ENCODE results near the gene TMIGD2. TPM values are rescaled to one million over a fixed set of nuclear protein-coding genes. Genes with fewer than 3 reads are reported as not detected.

The TMIGD2 gene, protein sequence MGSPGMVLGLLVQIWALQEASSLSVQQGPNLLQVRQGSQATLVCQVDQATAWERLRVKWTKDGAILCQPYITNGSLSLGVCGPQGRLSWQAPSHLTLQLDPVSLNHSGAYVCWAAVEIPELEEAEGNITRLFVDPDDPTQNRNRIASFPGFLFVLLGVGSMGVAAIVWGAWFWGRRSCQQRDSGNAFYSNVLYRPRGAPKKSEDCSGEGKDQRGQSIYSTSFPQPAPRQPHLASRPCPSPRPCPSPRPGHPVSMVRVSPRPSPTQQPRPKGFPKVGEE
- total RNA-seq, result 0.36 TPM in 1 of 2 replicates, not detected in the other

DNA sequence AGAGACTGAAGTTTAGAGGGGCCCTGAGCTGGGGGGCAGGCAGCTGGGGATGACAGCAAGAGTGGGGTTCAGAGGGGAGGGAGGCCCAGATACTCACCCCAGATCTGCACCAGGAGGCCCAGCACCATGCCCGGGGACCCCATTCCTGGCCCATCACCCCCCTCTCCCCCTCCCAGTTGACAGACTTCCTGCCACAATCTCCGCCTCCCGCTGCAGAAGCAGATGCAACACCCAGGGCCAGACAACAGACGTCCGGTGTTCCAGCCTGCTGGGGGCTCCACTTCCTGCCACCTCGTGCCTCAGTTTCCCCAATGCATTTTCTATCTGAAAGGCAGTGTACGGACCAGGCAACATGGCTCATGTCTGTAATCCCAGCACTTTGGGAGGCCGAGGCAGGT lies at the start of gene TMIGD2:
Gene TMIGD2, minus strand, starts transcription at position 147 of the 398 bp plus-strand sequence. Its CDS starts 4 bp downstream, at position 143.

DNA sequence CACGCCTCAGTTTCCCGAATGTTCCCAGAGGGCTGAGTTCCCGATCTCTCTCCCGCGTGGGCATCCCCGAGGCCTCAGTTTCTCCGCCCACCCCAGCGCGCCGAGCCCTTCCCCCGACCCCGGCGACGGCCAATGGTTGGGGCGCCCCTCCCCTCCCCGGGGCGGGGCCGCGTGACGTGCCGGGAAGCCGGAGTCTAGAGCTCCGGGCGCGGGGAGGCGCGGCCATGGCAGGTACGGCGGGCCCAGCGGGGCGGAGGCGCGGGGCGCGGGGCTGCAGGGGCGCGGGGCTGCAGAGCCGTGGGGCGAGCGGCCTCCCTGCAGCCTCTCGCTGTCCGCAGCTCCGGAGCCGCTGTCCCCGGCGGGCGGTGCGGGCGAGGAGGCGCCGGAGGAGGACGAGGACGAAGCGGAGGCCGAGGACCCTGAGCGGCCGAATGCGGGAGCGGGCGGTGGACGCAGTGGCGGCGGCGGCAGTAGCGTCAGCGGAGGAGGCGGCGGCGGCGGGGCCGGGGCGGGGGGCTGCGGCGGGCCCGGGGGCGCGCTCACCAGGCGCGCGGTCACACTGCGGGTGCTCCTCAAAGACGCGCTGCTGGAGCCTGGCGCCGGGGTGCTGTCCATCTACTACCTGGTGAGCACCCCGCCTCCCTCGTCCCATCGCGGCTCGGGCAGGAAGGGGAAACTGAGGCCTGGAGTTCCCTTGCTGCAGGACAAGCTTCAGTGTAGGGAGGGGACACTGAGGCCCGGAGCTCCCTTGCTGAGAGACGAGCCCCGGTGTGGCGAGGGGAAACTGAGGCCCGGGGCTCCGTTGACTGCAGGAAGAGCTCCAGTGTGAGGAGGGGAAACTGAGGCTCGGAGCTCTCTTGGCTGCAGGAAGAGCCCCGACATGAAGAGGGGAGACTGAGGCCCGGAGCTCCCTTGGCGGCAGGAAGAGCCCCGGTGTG lies 41.5 kb upstream of the TMIGD2 start, which contains the start of gene MPND:
Gene MPND, plus strand, starts transcription at position 193 of the 938 bp plus-strand sequence. Its CDS starts 32 bp downstream, at position 225.

DNA sequence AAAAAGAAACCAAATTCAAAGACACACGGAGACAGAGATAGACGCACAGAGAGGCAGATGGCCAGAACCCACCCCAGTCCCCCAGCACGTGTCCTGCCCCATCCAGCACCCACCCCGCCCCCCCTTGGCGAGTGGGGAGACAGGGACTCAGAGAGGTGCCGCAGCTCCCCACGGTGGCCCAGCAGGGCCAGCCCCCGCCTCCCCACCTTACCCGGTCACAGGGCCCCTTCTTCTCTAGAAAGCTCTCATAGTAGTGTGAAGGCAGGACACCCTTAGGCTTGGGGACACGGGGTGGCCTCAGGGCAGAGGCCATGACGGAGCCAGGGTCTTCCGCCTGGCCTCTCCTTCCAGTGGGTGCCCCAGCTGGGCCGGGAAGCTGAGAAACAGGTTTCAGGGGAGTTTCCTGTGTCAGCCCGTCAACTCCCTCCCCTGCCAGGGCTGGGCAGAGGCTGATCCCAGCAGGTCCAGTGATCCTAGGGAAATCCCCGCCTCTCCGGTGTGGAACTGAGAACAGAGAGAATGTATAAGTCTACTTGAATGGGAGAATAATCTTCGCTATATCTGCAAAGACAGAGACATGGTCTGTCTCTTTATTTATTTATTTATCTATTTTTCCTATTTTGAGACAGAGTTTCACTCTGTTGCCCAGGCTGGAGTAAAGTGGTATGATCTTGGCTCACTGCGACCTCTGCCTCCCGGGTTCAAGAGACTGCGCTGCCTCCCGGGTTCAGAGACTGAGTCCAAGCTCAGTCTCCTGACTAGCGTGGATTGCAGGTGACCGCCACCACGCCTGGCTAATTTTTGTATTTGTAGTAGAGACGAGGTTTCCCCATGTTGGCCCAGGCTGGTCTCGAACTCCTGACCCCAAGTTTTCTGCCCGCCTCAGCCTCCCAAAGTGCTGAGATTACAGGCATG lies 36.5 kb upstream of the TMIGD2 start, which contains the start of gene STAP2:
Gene STAP2, minus strand, starts transcription at position 387 of the 915 bp plus-strand sequence. Its CDS starts 74 bp downstream, at position 313.

DNA sequence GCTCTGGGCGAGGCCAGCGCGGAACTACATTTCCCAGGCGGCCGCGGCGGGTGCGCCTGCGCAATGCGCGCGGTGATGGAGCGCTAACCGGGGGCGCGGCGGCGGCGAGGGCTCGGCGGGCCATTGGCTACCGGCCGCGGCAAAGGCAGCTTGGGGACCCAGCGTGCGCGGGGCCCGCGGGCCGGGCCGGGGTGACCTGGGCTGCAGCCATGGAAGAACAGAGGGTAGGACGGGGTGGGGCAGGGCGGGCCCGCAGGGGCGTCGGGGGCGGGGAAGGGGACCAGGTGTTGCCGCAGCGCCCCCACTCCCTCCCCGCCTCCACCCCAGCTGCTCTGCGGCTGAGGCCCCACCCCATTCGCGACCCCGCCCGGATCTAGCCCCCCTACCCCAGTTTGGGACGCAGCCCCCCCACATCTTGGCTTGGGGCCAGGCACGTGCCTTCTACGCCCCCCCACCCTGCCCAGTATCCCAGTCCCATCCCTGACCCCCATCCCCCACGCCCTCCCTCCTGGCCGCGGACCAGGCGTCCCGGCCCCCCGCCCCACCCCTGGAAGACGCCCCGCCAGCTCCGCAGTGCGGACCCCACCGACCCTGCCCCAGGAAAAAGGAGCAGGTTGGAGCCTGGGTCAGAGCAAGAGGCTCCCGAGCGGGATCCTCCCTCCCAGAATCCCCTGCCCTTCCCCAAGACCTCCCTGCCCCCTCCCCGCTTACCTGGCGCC lies 2.5 kb upstream of the TMIGD2 start, which contains the start of gene FSD1:
Gene FSD1, plus strand, starts transcription at position 61 of the 719 bp plus-strand sequence. Its CDS starts 149 bp downstream, at position 210.

DNA sequence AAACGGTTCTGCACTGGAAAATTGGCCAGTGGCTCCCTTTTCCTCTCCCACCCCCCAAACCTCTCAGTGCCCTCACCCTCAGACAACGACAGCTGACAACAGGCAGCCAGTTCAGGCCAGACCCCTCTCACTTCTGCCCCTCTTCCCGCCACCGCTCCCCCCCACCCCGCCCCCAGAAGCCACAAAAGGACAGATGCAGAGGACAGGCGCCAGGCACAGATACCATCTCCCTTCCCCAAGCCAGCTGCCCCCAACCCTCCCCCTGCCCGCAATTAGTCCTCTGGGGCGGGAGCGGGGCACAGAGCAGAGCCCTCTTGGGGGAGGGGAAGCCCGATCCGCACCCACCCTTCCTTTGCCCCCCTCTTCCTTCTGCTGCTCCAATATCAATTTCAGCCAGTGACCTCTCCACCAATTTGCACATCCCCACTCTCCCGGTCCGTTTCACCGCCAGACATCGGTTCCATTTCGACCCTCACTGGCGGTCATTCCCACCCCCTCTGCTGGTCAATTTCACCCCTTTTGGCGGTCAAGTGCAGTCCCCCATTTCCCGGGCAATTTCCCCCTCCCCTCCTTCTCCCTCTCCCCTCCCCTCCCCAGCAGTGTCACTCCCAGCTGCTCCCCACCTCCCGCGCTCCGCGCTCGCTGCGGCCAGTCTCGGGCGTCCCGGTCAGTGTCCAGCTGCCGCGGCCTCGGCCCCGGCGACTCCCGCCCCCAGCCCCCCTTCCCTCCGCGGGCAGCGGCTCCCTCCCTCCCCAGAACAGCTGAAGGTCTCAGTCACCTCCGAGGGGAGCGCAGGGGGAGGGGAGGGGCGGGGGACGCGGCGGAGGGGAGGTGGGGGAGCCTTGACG lies 23.5 kb downstream of the TMIGD2 start, which contains the start of gene SHD:
Gene SHD, plus strand, starts transcription at position 848 of the 848 bp plus-strand sequence. CDS start 798 bp downstream, outside the sequence.

DNA sequence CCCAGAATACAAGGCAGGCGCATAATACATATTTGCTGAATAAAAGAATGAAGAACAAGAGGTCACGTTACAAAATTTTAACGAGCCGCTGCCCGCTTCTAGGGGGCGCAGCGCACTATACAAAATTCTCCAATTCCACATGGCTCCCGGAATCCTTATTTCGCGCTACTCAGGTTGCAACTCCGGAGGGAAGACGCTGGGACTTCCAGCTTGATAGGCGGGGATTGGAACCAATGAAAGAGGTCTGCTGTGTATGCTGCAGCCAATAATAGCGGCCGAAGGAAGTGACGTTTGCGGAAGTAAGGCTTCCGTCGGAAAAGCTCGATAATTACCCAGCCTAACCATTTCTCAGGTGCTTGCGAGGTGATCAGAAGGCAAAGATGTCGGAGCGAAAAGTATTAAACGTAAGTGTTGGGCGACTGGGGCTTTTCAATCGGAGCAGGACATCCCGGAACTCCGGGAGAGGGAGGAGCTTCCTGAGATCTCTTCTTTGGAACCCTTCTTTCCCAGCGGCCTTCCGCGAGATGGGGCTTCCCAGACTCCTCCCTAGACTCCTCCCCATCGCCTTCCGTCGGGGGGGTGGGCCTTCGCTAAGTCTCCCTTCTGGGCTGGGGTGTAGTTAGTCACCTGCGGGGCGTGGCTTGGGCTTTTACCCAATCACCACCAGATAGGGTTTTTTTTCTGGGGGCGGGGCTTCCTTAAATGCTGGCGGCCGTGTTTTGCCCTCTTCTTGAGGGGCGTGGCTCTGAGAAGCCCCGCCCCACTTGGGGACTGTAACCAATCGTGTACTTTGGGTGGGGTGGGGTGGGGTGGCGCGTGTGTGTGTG lies 55.2 kb downstream of the TMIGD2 start, which contains the start of gene YJU2:
Gene YJU2, plus strand, starts transcription at position 314 of the 827 bp plus-strand sequence. Its CDS starts 67 bp downstream, at position 381.

Other genes with a start within 250 kb of the TMIGD2 start
- 53.7 and 60.8 TPM in 2 replicates for gene ZBTB7A, start 235.5 kb downstream of the TMIGD2 start, total RNA-seq
- gene MAP2K2, start 178.3 kb downstream of the TMIGD2 start, total RNA-seq, result 150 and 156 TPM in 2 replicates
- not detected in 2 replicates for gene CREB3L3, start 148.8 kb downstream of the TMIGD2 start, total RNA-seq
- 11.4 and 14.9 TPM in 2 replicates for gene SIRT6, start 119.8 kb downstream of the TMIGD2 start, total RNA-seq
- 0.49 and 0.61 TPM in 2 replicates for gene ANKRD24, start 119.7 kb downstream of the TMIGD2 start, total RNA-seq
- gene EBI3, start 72.9 kb downstream of the TMIGD2 start, total RNA-seq, result not detected in 2 replicates
- 16.6 and 19.6 TPM in 2 replicates for gene YJU2, start 55.3 kb downstream of the TMIGD2 start, total RNA-seq
- not detected in 2 replicates for gene SHD, start 23.1 kb downstream of the TMIGD2 start, total RNA-seq
- 5.7 and 7.8 TPM in 2 replicates for gene FSD1, start 2.2 kb upstream of the TMIGD2 start, total RNA-seq
- gene STAP2, start 36.4 kb upstream of the TMIGD2 start, total RNA-seq, result 3.1 and 4.9 TPM in 2 replicates
- gene MPND, start 41.2 kb upstream of the TMIGD2 start, total RNA-seq, result 5.3 and 5.4 TPM in 2 replicates
- 104 and 122 TPM in 2 replicates for gene SH3GL1, start 98.2 kb upstream of the TMIGD2 start, total RNA-seq
- 5.2 and 6.4 TPM in 2 replicates for gene CHAF1A, start 100.3 kb upstream of the TMIGD2 start, total RNA-seq
- gene UBXN6, start 155.4 kb upstream of the TMIGD2 start, total RNA-seq, result 101 and 116 TPM in 2 replicates
- gene HDGFL2, start 169.9 kb upstream of the TMIGD2 start, total RNA-seq, result 58.1 and 65.7 TPM in 2 replicates
- gene PLIN4, start 216.1 kb upstream of the TMIGD2 start, total RNA-seq, result under 0.01 and 0.16 TPM in 2 replicates
- gene PLIN5, start 232.8 kb upstream of the TMIGD2 start, total RNA-seq, result not detected in 2 replicates
- not detected in 2 replicates for gene LRG1, start 237.6 kb upstream of the TMIGD2 start, total RNA-seq

All from hair follicle dermal papilla cell (primary cell).